Measurements from ENCODE around the gene HRK.

DNA sequence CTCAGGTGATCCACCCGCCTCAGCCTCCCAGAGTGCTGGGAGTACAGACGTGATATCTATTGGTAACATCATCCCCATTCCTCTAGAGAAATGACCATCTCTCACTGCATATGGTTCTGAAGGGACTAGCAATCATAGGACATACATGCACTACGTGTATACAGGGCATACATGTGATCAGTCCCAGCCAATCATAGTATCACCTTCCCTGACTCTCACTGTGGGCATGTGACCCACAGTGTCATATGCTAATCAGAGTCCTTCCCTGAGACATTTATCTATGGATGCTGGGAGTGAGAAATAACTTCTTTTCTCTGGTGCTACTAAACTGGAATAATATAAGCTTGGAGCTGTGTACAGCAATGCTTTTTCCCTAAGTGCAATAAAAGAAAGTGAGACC, 17.4 kb upstream of the HRK start:
- TF ChIP-seq, protein P1, sequence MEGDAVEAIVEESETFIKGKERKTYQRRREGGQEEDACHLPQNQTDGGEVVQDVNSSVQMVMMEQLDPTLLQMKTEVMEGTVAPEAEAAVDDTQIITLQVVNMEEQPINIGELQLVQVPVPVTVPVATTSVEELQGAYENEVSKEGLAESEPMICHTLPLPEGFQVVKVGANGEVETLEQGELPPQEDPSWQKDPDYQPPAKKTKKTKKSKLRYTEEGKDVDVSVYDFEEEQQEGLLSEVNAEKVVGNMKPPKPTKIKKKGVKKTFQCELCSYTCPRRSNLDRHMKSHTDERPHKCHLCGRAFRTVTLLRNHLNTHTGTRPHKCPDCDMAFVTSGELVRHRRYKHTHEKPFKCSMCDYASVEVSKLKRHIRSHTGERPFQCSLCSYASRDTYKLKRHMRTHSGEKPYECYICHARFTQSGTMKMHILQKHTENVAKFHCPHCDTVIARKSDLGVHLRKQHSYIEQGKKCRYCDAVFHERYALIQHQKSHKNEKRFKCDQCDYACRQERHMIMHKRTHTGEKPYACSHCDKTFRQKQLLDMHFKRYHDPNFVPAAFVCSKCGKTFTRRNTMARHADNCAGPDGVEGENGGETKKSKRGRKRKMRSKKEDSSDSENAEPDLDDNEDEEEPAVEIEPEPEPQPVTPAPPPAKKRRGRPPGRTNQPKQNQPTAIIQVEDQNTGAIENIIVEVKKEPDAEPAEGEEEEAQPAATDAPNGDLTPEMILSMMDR (conservative IDR thresholded peaks at IDR 0.05): no peak
- no peak for TF ChIP-seq EZH2 (IDR thresholded peaks at IDR 0.05; ENCODE audit: low read depth)

All from PC-9 (cell line).